NT2/D1 (cell line): Measurements from ENCODE around the gene SORCS1.

ENCODE experiments used
- SUZ12 ChIP-seq: IDR thresholded peaks from 2 replicates; pipeline ENCODE4 v1.6.1; 2011; ENCODE audit not compliant: insufficient read length, insufficient read depth; ENCODE audit errors: extremely low read depth
- YY1 ChIP-seq: IDR thresholded peaks from 2 replicates; pipeline ENCODE4 v1.6.1; 2011; ENCODE audit not compliant: insufficient read length, insufficient read depth

- TF ChIP-seq YY1 (no peak), SUZ12 (no peak)
Observed at GRCh38 chr10:106570268-106570667, 594.2 kb downstream of the SORCS1 start.
